Stomach (tissue), 4 donors: ENCODE data around the gene PTOV1.

Source experiments
- CTCF ChIP-seq, 7 experiments: fragments of 450-650 bp in 4 of 7; fragments of 200-600 bp in 3 of 7; sonication (generic) in 3 of 7; IDR thresholded peaks; one replicate each; pipeline ENCODE4 v1.5.1; 2016 to 2019; ENCODE audit warnings: antibody characterized with exemption in 7 of 7, control low read depth in 2 of 7, mild to moderate bottlenecking in 1 of 7
- EP300 ChIP-seq: sonication (generic); formaldehyde crosslinking; IDR thresholded peaks from one replicate; pipeline ENCODE4 v1.6.1; 2017; ENCODE audit warnings: antibody characterized with exemption

GRCh38 chr19:49849433-49850220 is 1.3 kb upstream of the PTOV1 start:
- TF ChIP-seq CTCF (IDR thresholded peaks at IDR 0.05) (no peak), EP300 (no peak)
